Measurements from ENCODE around the gene LMO3.

LMO3 gene

GRCh38 chr12:16513231-16513630 is 92.7 kb downstream of the LMO3 start:
- no peak for FAIRE-seq
- no peak for TF ChIP-seq CTCF (IDR thresholded peaks at IDR 0.05; ENCODE audit: insufficient read depth, missing control alignments)
- no peak for DNase-seq (ENCODE audit: insufficient read length, low spot score)

DNA sequence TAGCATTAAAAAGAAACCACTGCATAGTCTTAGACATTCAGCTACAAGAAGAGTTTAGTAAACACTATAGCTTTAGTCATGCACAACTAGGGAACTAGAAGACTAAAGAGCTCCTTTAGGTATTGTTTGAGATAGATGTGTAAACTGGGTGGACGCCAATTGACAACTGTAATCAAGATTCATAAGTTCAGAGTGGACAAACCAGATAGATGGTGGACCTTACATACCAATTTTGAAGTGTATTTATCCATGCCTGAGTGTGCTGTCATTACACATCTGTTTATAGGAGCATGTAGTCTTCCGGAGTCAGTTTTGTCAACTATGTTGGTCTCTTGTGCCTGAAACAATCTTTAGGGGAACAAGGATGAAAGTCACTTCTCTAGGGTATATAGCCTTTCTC is 96.6 kb downstream of the LMO3 start:
- DNase-seq (ENCODE audit: insufficient read length, low spot score) (no peak), FAIRE-seq (no peak)
- TF ChIP-seq CTCF (IDR thresholded peaks at IDR 0.05; ENCODE audit: insufficient read depth, missing control alignments), result no peak

DNA sequence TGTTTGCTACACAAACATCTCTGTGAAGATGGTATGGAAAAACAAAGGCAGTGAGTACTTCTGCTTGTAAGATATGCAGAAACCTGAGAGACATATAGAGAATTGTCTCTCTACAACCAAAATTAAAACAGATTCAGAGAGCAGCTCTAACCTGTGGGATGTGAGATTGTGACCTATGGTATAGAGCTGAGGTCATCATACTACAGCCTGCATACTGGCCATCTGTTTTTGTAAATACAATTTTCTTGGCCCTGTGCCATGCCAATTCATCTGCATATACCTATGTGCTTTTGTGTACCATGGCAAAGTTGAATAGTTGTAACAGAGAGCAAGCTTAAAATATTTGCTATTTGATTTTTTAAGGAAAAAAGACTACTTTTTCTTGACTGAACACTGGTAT is 99.6 kb downstream of the LMO3 start:
- DNase-seq (ENCODE audit: insufficient read length, low spot score) (no peak), FAIRE-seq (no peak)
- no peak for TF ChIP-seq CTCF (IDR thresholded peaks at IDR 0.05; ENCODE audit: insufficient read depth, missing control alignments)

GRCh38 chr12:16504200-16504599 is 101.8 kb downstream of the LMO3 start:
- FAIRE-seq (no peak), DNase-seq (ENCODE audit: insufficient read length, low spot score) (no peak)
- TF ChIP-seq CTCF (IDR thresholded peaks at IDR 0.05; ENCODE audit: insufficient read depth, missing control alignments), result no peak

DNA sequence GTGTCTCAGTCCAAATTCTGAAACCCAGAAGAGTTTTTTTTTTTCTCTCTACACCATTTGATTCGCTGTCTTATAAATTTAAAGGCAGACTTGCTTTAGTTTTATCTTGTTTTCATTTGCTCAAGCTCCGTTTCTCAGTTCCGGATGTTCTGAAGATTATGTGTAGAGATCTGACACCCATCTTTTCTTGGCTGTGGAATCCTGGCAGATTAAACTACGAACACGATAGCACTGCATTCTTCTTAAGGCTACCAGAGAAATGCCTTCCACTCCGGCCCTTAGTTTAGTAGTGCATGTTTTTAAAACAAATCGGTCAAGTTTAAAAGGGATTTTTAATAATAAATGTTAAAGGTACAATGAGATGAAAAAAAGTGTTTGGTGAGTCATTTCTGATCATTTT is 106.4 kb downstream of the LMO3 start:
- no peak for TF ChIP-seq CTCF (IDR thresholded peaks at IDR 0.05; ENCODE audit: insufficient read depth, missing control alignments)
- DNase-seq (ENCODE audit: insufficient read length, low spot score), result no peak
- FAIRE-seq, result no peak
